ENCODE measurements around the gene MPP3. TPM values are rescaled to one million over a fixed set of nuclear protein-coding genes. Genes with fewer than 3 reads are reported as not detected.

Gene MPP3
- total RNA-seq, 6 donors from 2014 or later = 16.2 to 142 (median 38.5) TPM

GRCh38 chr17:43784068-43784467 is 48.9 kb downstream of the MPP3 start:
- WGBS, 2 donors = 69 to 74% methylated on average over 2 of the region's 2 CpGs
- ATAC-seq (ENCODE audit: low FRiP score in 2 of 2) (peak in 1 of 2 donors; percentile 40), DNase-seq (no peak)
- no peaks in the 10 kb centered on the region for H3K9me3 ChIP-seq
- H3K4me1 ChIP-seq = peaks cover 9 to 15% (median 11%) of the 10 kb centered on the region in 4 donors
- H3K36me3 ChIP-seq = no peaks in the 10 kb centered on the region
- H3K4me3 ChIP-seq = no peak overlapping the region
- no peaks in the 10 kb centered on the region for H3K27me3 ChIP-seq
- TF ChIP-seq EP300 (IDR thresholded peaks at IDR 0.05) = no peak
- no peak for TF ChIP-seq POLR2AphosphoS5 (IDR thresholded peaks at IDR 0.05)
- TF ChIP-seq CTCF (IDR thresholded peaks at IDR 0.05) = no peak
- TF ChIP-seq POLR2A (IDR thresholded peaks at IDR 0.05) = no peak
- no peak overlapping the region for H3K27ac ChIP-seq

GRCh38 chr17:43782913-43783680 is 49.8 kb downstream of the MPP3 start:
- 83 to 84% methylated on average over 15 of the region's 15 CpGs for WGBS, 2 donors
- Histone ChIP-seq H3K4me3 (no peak overlapping the region), H3K9me3 (no peaks in the 10 kb centered on the region), H3K27me3 (no peaks in the 10 kb centered on the region), H3K4me1 (peaks cover 9 to 16% (median 11%) of the 10 kb centered on the region in 4 donors), H3K36me3 (no peaks in the 10 kb centered on the region), H3K27ac (no peak overlapping the region)
- no peak for DNase-seq
- no peak for ATAC-seq (ENCODE audit: low FRiP score in 2 of 2)
- TF ChIP-seq EP300 (IDR thresholded peaks at IDR 0.05) (no peak), POLR2AphosphoS5 (IDR thresholded peaks at IDR 0.05) (no peak), CTCF (IDR thresholded peaks at IDR 0.05) (no peak), POLR2A (IDR thresholded peaks at IDR 0.05) (no peak)

- H3K4me3 ChIP-seq = peak within 1 kb of the TSS in 3 of 4 donors; percentile 67 to 97 (median 88)
- WGBS, 2 donors = 40 to 53% methylated on average over 7 of the region's 7 CpGs
- H3K27ac ChIP-seq = peak within 1 kb of the TSS; percentile 97 to 100 (median 100)
- no peak for TF ChIP-seq POLR2AphosphoS5 (IDR thresholded peaks at IDR 0.05)
- TF ChIP-seq CTCF (IDR thresholded peaks at IDR 0.05) = no peak
- TF ChIP-seq EP300 (IDR thresholded peaks at IDR 0.05) = no peak
- no peak for TF ChIP-seq POLR2A (IDR thresholded peaks at IDR 0.05)
- H3K9me3 ChIP-seq = no peaks in the 10 kb centered on the region
- peaks cover 21 to 40% (median 37%) of the 10 kb centered on the region in 4 donors for H3K4me1 ChIP-seq
- peaks cover 0 to 21% (median 2%) of the 10 kb centered on the region in 4 donors for H3K36me3 ChIP-seq
- H3K27me3 ChIP-seq = no peaks in the 10 kb centered on the region
- no peak for DNase-seq
- ATAC-seq (ENCODE audit: low FRiP score in 2 of 2) = no peak
These were observed 52.8 kb downstream of the MPP3 start, which contains the start of gene CFAP97D1 for GRCh38 chr17:43780135-43780534. TSS of gene CFAP97D1 (plus strand) at chr17:43780435. CDS start at chr17:43780463, 28 bp downstream.

GRCh38 chr17:43779145-43780125 is 53.5 kb downstream of the MPP3 start:
- Histone ChIP-seq H3K9me3 (no peaks in the 10 kb centered on the region), H3K4me1 (peaks cover 21 to 46% (median 39%) of the 10 kb centered on the region in 4 donors), H3K36me3 (peaks cover 0 to 28% (median 6%) of the 10 kb centered on the region in 4 donors), H3K27me3 (no peaks in the 10 kb centered on the region), H3K27ac (peak overlapping the region; percentile 97 to 100 (median 100)), H3K4me3 (peak overlapping the region; percentile 14 to 97 (median 78))
- TF ChIP-seq CTCF (IDR thresholded peaks at IDR 0.05) (peak in 3 of 6 experiments; percentile 4 to 37 (median 17)), POLR2A (IDR thresholded peaks at IDR 0.05) (no peak), EP300 (IDR thresholded peaks at IDR 0.05) (peak in 1 of 4 donors; percentile 47), POLR2AphosphoS5 (IDR thresholded peaks at IDR 0.05) (peak in 1 of 2 donors; percentile 44)
- ATAC-seq (ENCODE audit: low FRiP score in 2 of 2) (peak in 1 of 2 donors; percentile 30), DNase-seq (no peak)
- WGBS, 2 donors = 4 to 9% methylated on average over 10 to 25 of the region's 26 CpGs

Data from upper lobe of left lung (tissue), 6 donors.